ENCODE results near the gene NAA50. TPM values are rescaled to one million over a fixed set of nuclear protein-coding genes. Genes with fewer than 3 reads are reported as not detected.
A peak's percentile ranks its signal among the peaks of the same experiment; 100 is the strongest.

The NAA50 gene
- total and polyA plus RNA-seq, 10 donors, result 24.4 to 100 (median 71.1) TPM

DNA sequence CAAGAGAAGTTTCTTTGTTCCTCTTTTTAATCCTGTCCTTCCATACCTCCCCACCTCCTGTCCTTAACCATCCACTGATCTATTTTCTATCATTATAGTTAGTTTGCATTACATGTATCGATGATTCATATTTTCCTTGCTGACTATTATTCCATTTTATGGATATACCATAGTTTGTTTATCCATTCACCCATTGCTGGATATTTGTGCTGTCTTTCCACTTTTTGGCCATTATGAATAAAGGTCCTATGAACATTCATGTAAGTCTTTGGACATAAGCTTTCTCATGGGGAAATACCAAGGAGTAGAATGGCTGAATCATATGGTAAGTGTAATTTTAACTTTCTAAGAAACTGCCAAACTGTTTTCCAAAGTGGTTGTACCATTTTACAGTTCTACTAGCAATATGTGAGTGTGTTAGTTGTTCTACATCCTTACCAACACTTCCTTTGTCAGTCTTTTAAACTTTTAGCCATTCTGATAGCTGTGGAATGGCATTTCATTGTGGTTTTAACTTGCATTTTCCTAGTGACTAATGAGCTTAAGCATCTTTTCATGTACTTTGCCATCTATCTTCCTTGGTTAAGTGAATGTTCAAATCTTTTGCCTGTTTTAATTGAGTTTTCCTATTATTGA lies 12.5 kb upstream of the NAA50 start:
- H3K27ac ChIP-seq, result no peak overlapping the region
- peaks cover 0 to 21% (median 14%) of the 10 kb centered on the region in 6 donors for H3K4me1 ChIP-seq
- H3K9me3 ChIP-seq, result peaks cover 0 to 15% (median 10%) of the 10 kb centered on the region in 8 donors
- intact Hi-C loops (cut with DNase I; ENCODE audit: low total_unique reads), result no loop called here
- H3K4me3 ChIP-seq, result no peak overlapping the region
- 98 to 100% (median 100%) methylated on average over 1 of the region's 1 CpG for WGBS, 5 donors
- no peak for DNase-seq
- H3K36me3 ChIP-seq, result peaks cover 0 to 17% (median 0%) of the 10 kb centered on the region in 6 donors
- H3K27me3 ChIP-seq (replicated peaks in 1 of 7), result no peaks in the 10 kb centered on the region
- TF ChIP-seq CTCF (IDR thresholded peaks at IDR 0.05 in 8 of 11, conservative IDR thresholded peaks at IDR 0.05 in 3 of 11), result no peak
- TF ChIP-seq POLR2AphosphoS5 (IDR thresholded peaks at IDR 0.05), result no peak
- no peak for TF ChIP-seq POLR2A (IDR thresholded peaks at IDR 0.05)

DNA sequence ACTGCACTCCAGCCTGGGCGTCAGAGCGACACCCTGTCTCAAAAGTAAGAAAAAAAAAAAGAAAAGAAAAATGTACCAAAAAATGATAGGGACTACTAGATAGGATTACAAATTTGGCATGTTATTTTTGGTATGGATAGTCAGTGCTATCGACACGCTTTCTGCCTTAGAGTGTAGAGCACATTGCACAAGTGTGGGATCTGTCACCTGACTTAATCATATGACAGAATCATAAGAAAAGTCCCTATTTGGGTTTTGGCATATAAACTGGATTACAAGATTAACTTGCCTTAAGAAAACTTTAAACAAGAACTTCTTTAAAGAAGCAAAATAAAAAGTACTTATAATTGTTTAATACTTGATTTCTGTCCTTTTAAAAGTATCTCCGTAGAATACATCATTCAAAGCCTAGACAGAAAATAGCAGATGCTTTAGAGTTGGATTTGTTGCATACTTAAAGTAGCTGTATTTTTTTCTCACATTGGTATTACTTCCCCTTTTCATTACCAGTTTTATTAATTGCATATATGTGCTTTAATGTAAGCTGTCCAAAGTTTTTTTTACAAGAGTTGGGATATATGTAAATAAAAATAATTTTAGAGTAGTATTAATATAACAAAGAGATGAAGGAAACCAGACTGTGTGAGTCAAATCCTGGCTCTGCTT lies 8.6 kb upstream of the NAA50 start:
- Histone ChIP-seq H3K27ac (peak overlapping the region in 3 of 8 donors; percentile 11 to 37 (median 36)), H3K9me3 (peaks cover 0 to 15% (median 10%) of the 10 kb centered on the region in 8 donors), H3K36me3 (peaks cover 0 to 14% (median 0%) of the 10 kb centered on the region in 6 donors), H3K27me3 (replicated peaks in 1 of 7) (no peaks in the 10 kb centered on the region), H3K4me3 (no peak overlapping the region), H3K4me1 (peaks cover 0 to 50% (median 26%) of the 10 kb centered on the region in 6 donors)
- 55 to 77% (median 67%) methylated on average over 5 of the region's 5 CpGs for WGBS, 5 donors
- no peak for DNase-seq
- intact Hi-C loops (cut with DNase I; ENCODE audit: low total_unique reads), result no loop called here
- TF ChIP-seq POLR2A (IDR thresholded peaks at IDR 0.05) (no peak), CTCF (IDR thresholded peaks at IDR 0.05 in 8 of 11, conservative IDR thresholded peaks at IDR 0.05 in 3 of 11) (no peak), POLR2AphosphoS5 (IDR thresholded peaks at IDR 0.05) (no peak)

DNA sequence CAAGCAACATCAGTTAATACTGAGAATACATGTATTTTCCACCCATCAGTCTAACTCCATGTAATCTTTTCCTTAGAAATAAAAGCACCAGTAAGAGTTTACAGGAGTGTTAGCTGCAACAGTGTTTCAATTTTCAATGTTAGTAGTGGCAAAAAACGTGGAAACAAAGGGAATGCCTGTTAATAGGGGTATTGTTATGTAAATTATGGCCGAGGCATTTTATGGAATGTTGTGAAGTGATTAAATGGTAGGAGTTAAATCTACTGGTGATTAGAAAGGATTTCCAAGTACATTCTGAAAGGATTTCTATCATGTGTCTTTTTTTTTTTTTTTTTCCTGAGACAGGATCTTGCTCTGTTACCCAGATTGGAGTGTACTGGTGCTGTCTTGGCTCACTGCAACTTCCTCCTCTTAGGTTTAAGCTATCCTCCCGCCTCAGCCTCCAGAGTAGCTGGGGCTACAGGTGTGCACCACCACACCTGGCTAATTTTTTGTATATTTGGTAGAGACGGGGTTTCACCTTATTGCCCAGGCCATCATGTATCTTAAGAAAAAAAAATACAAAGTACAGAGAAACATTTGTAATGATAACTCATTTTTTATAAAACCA lies 7.4 kb upstream of the NAA50 start:
- WGBS, 5 donors, result 72 to 88% (median 80%) methylated on average over 4 of the region's 4 CpGs
- no peak for DNase-seq
- H3K4me1 ChIP-seq, result peaks cover 0 to 62% (median 37%) of the 10 kb centered on the region in 6 donors
- peaks cover 0 to 10% (median 6%) of the 10 kb centered on the region in 8 donors for H3K9me3 ChIP-seq
- no peak for TF ChIP-seq POLR2A (IDR thresholded peaks at IDR 0.05)
- TF ChIP-seq POLR2AphosphoS5 (IDR thresholded peaks at IDR 0.05), result no peak
- TF ChIP-seq CTCF (IDR thresholded peaks at IDR 0.05 in 8 of 11, conservative IDR thresholded peaks at IDR 0.05 in 3 of 11), result no peak
- intact Hi-C loops (cut with DNase I; ENCODE audit: low total_unique reads), result no loop called here
- no peaks in the 10 kb centered on the region for H3K27me3 ChIP-seq (replicated peaks in 1 of 7)
- H3K4me3 ChIP-seq, result no peak overlapping the region
- peak overlapping the region in 1 of 8 donors; percentile 11 for H3K27ac ChIP-seq
- H3K36me3 ChIP-seq, result peaks cover 0 to 12% (median 0%) of the 10 kb centered on the region in 6 donors

- no peak for DNase-seq
- Histone ChIP-seq H3K27me3 (replicated peaks in 1 of 7) (no peaks in the 10 kb centered on the region), H3K4me3 (no peak overlapping the region), H3K27ac (no peak overlapping the region), H3K36me3 (no peaks in the 10 kb centered on the region), H3K4me1 (peaks cover 9 to 76% (median 49%) of the 10 kb centered on the region in 6 donors), H3K9me3 (no peaks in the 10 kb centered on the region)
- intact Hi-C loops (cut with DNase I; ENCODE audit: low total_unique reads), result no loop called here
- TF ChIP-seq POLR2AphosphoS5 (IDR thresholded peaks at IDR 0.05), result no peak
- TF ChIP-seq POLR2A (IDR thresholded peaks at IDR 0.05), result no peak
- TF ChIP-seq CTCF (IDR thresholded peaks at IDR 0.05 in 8 of 11, conservative IDR thresholded peaks at IDR 0.05 in 3 of 11), result no peak
These were observed 5.1 kb upstream of the NAA50 start for GRCh38 chr3:113751141-113751540.
